HepG2 (cell line): ENCODE results near the gene TOGARAM1. TPM values are rescaled to one million over a fixed set of nuclear protein-coding genes. Genes with fewer than 3 reads are reported as not detected.

Experiments used
- ATAC-seq: fragments of 200-7000 bp; cut with Tn5 transposase; 3 replicates; pipeline ENCODE4 v1.9.1; 2020; ENCODE audit warnings: mild to moderate bottlenecking, moderate library complexity
- BruUV-seq: library from RNA; stranded (reverse); fragments of 400-500 nt; replicated peaks from 2 replicates; lab custom pipeline; 2021; lab: Mats Ljungman, UMichigan
- CTCF ChIA-PET: fragments of 300-600 bp; formaldehyde crosslinking; extraction: SDS; loops from one replicate; lab custom pipeline; 2021; ENCODE audit warnings: low total read pairs, inconsistent platforms, low intra/inter-chr PET ratio; lab: Yijun Ruan, JAX
- POLR2A ChIA-PET: fragments of 350-600 bp; sonication (Branson Sonifier 250); formaldehyde crosslinking; loops from one replicate; lab custom pipeline; 2020; ENCODE audit warnings: antibody characterized with exemption, inconsistent platforms; lab: Yijun Ruan, JAX
- DNase-seq: peaks from one replicate; pipeline ENCODE4 v3.0.0-alpha.2; 2015; ENCODE audit warnings: low spot score
- FAIRE-seq: peaks from 3 replicates; lab custom pipeline; 2011; peaks lifted over from hg19 to GRCh38; lab: Jason Lieb, UNC
- H2AFZ ChIP-seq: one replicate; pipeline ENCODE4 v1.6.1; 2011; ENCODE audit warnings: low read length, inconsistent platforms
- H3K27ac ChIP-seq: fragments of 300-600 bp; 3 replicates; pipeline ENCODE4 v1.8.0; 2011; ENCODE audit warnings: mixed run types, mild to moderate bottlenecking, mixed read lengths, low read length, inconsistent platforms; ENCODE audit not compliant: insufficient read depth; ENCODE audit errors: extremely low read length
- H3K27me3 ChIP-seq, 2 experiments: fragments of 200-600 bp in 1 of 2; 2 replicates in 1 of 2; 3 replicates in 1 of 2; pipeline versions ENCODE4 v1.6.0 to v1.8.0; 2011; ENCODE audit warnings: low read length in 2 of 2, mild to moderate bottlenecking in 2 of 2, moderate library complexity in 2 of 2, inconsistent platforms in 1 of 2; ENCODE audit not compliant: insufficient read depth in 2 of 2, control insufficient read depth in 1 of 2
- H3K36me3 ChIP-seq, 2 experiments: fragments of 200-600 bp in 1 of 2; replicated peaks in 1 of 2; 2 replicates in 1 of 2; 3 replicates in 1 of 2; pipeline versions ENCODE4 v1.5.1 to v1.8.0; 2011; ENCODE audit warnings: low read length in 2 of 2, inconsistent platforms in 1 of 2; ENCODE audit not compliant: insufficient read depth in 2 of 2, control insufficient read depth in 1 of 2
- H3K4me1 ChIP-seq: 2 replicates; pipeline ENCODE4 v1.5.1; 2012; ENCODE audit warnings: low read length, inconsistent platforms; ENCODE audit not compliant: insufficient read depth
- H3K4me2 ChIP-seq: 2 replicates; pipeline ENCODE4 v1.6.0; 2011; ENCODE audit warnings: low read depth, low read length, inconsistent platforms
- H3K4me3 ChIP-seq, 3 experiments: fragments of 200-600 bp in 1 of 3; sonication (generic), shearing (Covaris generic) in 1 of 3; replicated peaks in 1 of 3; 2 replicates each; pipeline ENCODE4 v1.5.1; 2011 to 2016; ENCODE audit warnings: low read length in 3 of 3, inconsistent platforms in 2 of 3, low read depth in 2 of 3, mild to moderate bottlenecking in 2 of 3, control low read depth in 1 of 3, mixed read lengths in 1 of 3; ENCODE audit not compliant: insufficient read depth in 1 of 3
- H3K79me2 ChIP-seq: one replicate; pipeline ENCODE4 v1.6.1; 2011; ENCODE audit warnings: low read length, inconsistent platforms; ENCODE audit not compliant: insufficient read depth
- H3K9ac ChIP-seq: 2 replicates; pipeline ENCODE4 v1.6.0; 2011; ENCODE audit warnings: mild to moderate bottlenecking, low read depth, low read length, inconsistent platforms; ENCODE audit not compliant: insufficient read depth
- H3K9me3 ChIP-seq: 2 replicates; pipeline ENCODE4 v1.5.1; 2012; ENCODE audit warnings: mild to moderate bottlenecking, low read length
- H4K20me1 ChIP-seq: 2 replicates; pipeline ENCODE4 v1.6.0; 2011; ENCODE audit warnings: inconsistent platforms, mild to moderate bottlenecking, low read length, moderate library complexity; ENCODE audit not compliant: insufficient read depth
- RFX3 ChIP-seq: IDR thresholded peaks from 2 replicates; pipeline ENCODE4 v1.6.1; 2016; ENCODE audit warnings: missing biosample characterization, missing genetic modification reagents
- ZC3H13 ChIP-seq: sonication (generic); formaldehyde crosslinking; IDR thresholded peaks from 2 replicates; pipeline ENCODE4 v1.8.1; 2023; ENCODE audit warnings: mild to moderate bottlenecking, missing genetic modification reagents, moderate library complexity
- ZFP37 ChIP-seq: sonication (generic); formaldehyde crosslinking; IDR thresholded peaks from 2 replicates; pipeline ENCODE4 v1.4.0; 2020; ENCODE audit warnings: missing genetic modification reagents, borderline replicate concordance
- ZMYM4 ChIP-seq: sonication (generic); formaldehyde crosslinking; IDR thresholded peaks from 2 replicates; pipeline ENCODE4 v1.8.1; 2023; ENCODE audit warnings: mild to moderate bottlenecking, missing genetic modification reagents
- ZNF607 ChIP-seq: sonication (generic); formaldehyde crosslinking; IDR thresholded peaks from 2 replicates; pipeline ENCODE4 v1.5.1; 2020; ENCODE audit warnings: missing genetic modification reagents, mild to moderate bottlenecking, borderline replicate concordance
- WGBS: methylation state at CpG from one replicate; pipeline ENCODE4 v1.1.6; 2017; ENCODE audit warnings: low lambda C conversion rate; 5-methylcytosine and 5-hydroxymethylcytosine counted together
- in situ Hi-C: cut with HindIII; loops from 2 replicates; pipeline ENCODE4 v1.10.0; 2017; ENCODE audit warnings: low pct_unique_long_range_greater_than_20kb; ENCODE audit not compliant: extremely low pct_ligation_motif_present
- intact Hi-C: fragments of 100-400 bp; cut with micrococcal nuclease; formaldehyde crosslinking; loops from one replicate; pipeline ENCODE4 v1.10.0; 2022; ENCODE audit not compliant: unreplicated experiment
- polyA plus RNA-seq, 8 experiments: library from polyadenylated mRNA; depleted of rRNA in 3 of 8; stranded (reverse) in 7 of 8; unstranded in 1 of 8; fragments of >200 nt; fragmentation: Illumina TruSeq in 4 of 8; extraction: Trizol in 4 of 8; gene quantifications; 2 replicates each; pipeline versions ENCODE4 v1.2.1 to v1.2.3, GENCODE V29; 2011 to 2016; ENCODE audit warnings: low read depth in 4 of 8, missing spikeins in 1 of 8, mixed read lengths in 1 of 8; ENCODE audit not compliant: insufficient read depth in 1 of 8
- total RNA-seq, 5 experiments: library from RNA; depleted of rRNA; stranded (reverse); fragments of >200 nt; fragmentation: Illumina TruSeq; extraction: Trizol; gene quantifications; 2 replicates each; pipeline ENCODE4 v1.2.3, GENCODE V29; 2016; ENCODE audit warnings: low read depth in 1 of 5

The TOGARAM1 gene
- total and polyA plus RNA-seq, 2 of the 13 experiments (the other 11 are each of a cell fraction or from before 2014, with no cell fraction given) = 5.6 to 9.8 TPM

DNA sequence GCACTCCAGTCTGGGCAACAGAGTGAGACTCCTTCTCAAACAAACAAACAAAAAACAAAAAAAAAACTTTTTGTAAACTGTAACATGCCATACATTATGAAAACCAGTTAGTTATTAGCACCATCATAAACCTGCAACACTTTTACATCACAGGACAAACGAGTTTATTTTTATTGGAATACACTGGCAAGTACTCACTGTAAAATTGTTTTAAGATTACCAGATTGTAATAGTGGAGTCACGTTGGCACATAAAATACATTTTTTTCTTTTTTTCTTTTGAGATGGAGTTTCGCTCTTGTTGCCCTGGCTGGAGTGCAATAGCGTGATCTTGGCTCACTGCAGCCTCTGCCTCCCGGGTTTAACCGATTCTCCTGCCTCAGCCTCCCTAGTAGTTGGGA is 156.6 kb downstream of the TOGARAM1 start:
- no TSS peak for BruUV-seq
- peaks cover 13% of the 10 kb centered on the region for H3K4me1 ChIP-seq
- ChIA-PET CTCF (no interaction called here), POLR2A (no interaction called here)
- no peaks in the 10 kb centered on the region for H3K27me3 ChIP-seq
- no peak for FAIRE-seq
- WGBS = 95% methylated on average over 6 of the region's 6 CpGs
- no peaks in the 10 kb centered on the region; the same call in 1 of the 2 replicates for H4K20me1 ChIP-seq
- peaks cover 6 to 59% of the 10 kb centered on the region in 2 experiments for H3K36me3 ChIP-seq
- H3K79me2 ChIP-seq = no peaks in the 10 kb centered on the region
- no peak overlapping the region for H3K4me2 ChIP-seq
- no peak overlapping the region for H3K9ac ChIP-seq
- intact Hi-C loops (no loop called here), in situ Hi-C loops (no loop called here)
- no peak for DNase-seq
- ATAC-seq = no peak
- no peak overlapping the region for H3K4me3 ChIP-seq
- TF ChIP-seq ZMYM4 (CRISPR knock-in tag) = no peak
- TF ChIP-seq ZFP37 (CRISPR knock-in tag) = no peak
- TF ChIP-seq RFX3 = no peak
- H3K9me3 ChIP-seq = no peaks in the 10 kb centered on the region
- no peak overlapping the region for H2AFZ ChIP-seq
- H3K27ac ChIP-seq = no peak overlapping the region

DNA sequence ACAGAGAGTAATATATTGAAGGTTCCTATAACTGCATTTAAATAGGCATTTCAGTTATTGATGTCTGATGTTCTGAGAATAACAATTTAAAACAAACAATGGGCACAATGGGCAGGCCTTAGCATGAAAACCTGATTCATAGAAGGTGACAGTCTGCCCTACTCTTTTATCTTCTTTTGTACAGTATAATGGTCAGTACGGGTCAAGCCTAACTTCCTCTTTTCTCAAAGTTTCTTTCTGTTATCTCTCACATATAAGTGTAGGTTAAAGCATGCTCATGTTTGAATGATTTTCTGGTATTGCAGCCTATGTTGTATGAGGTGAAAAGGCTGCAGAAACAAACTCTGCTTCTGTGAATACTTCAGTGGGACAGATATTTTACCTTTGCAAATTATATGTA is 158.1 kb downstream of the TOGARAM1 start:
- Histone ChIP-seq H3K9ac (no peak overlapping the region), H4K20me1 (no peaks in the 10 kb centered on the region; the same call in 1 of the 2 replicates), H3K4me2 (no peak overlapping the region), H3K36me3 (peaks cover 6 to 51% of the 10 kb centered on the region in 2 experiments), H2AFZ (no peak overlapping the region), H3K4me3 (no peak overlapping the region), H3K9me3 (no peaks in the 10 kb centered on the region), H3K4me1 (peaks cover 5% of the 10 kb centered on the region), H3K27ac (no peak overlapping the region), H3K79me2 (no peaks in the 10 kb centered on the region), H3K27me3 (no peaks in the 10 kb centered on the region)
- 100% methylated on average over 1 of the region's 1 CpG for WGBS
- POLR2A ChIA-PET = no interaction called here
- intact Hi-C loops (no loop called here), in situ Hi-C loops (no loop called here)
- CTCF ChIA-PET = no interaction called here
- no peak for ATAC-seq
- no peak for DNase-seq
- FAIRE-seq = no peak
- TF ChIP-seq ZNF607 = no peak
- TF ChIP-seq ZC3H13 (CRISPR knock-in tag) = no peak
- no TSS peak for BruUV-seq
